ENCODE results near the gene PLCB1.

The PLCB1 gene

GRCh38 chr20:8126181-8126580 lies 5.9 kb upstream of the PLCB1 start:
- no peak overlapping the region for H3K4me2 ChIP-seq (ENCODE audit: insufficient read depth, low read length)
- no peak overlapping the region for H3K27ac ChIP-seq (ENCODE audit: low read length)
- no peaks in the 10 kb centered on the region for H3K27me3 ChIP-seq (ENCODE audit: insufficient read depth, low read length, poor library complexity)
- H3K4me3 ChIP-seq (ENCODE audit: low read depth in 1 of 2, low read length in 2 of 2): no peak overlapping the region
- H3K9me3 ChIP-seq (ENCODE audit: insufficient read depth, low read length, severe bottlenecking): no peaks in the 10 kb centered on the region
- no peaks in the 10 kb centered on the region for H3K79me2 ChIP-seq (ENCODE audit: insufficient read depth, low read length)
- TF ChIP-seq EZH2 (IDR thresholded peaks at IDR 0.05; ENCODE audit: borderline replicate concordance, low read depth, low read length, severe bottlenecking) (no peak), CTCF (IDR thresholded peaks at IDR 0.05; ENCODE audit: borderline replicate concordance, extremely low read depth, low read length, poor library complexity, severe bottlenecking) (no peak)
- H2AFZ ChIP-seq (ENCODE audit: low read depth, low read length): no peak overlapping the region
- no peaks in the 10 kb centered on the region for H3K36me3 ChIP-seq (ENCODE audit: insufficient read depth, low read length)
- H3K9ac ChIP-seq (ENCODE audit: low read depth, low read length): no peak overlapping the region
- no peak for ATAC-seq (ENCODE audit: insufficient read depth, low read depth)
- no peak for DNase-seq
- peaks cover 8% of the 10 kb centered on the region for H3K4me1 ChIP-seq (ENCODE audit: insufficient read depth, low read length)
- no peaks in the 10 kb centered on the region for H4K20me1 ChIP-seq (ENCODE audit: insufficient read depth, low read length)

GRCh38 chr20:8126841-8127378 lies 5.2 kb upstream of the PLCB1 start:
- H3K4me2 ChIP-seq (ENCODE audit: insufficient read depth, low read length): no peak overlapping the region
- no peaks in the 10 kb centered on the region for H3K36me3 ChIP-seq (ENCODE audit: insufficient read depth, low read length)
- no peaks in the 10 kb centered on the region for H3K27me3 ChIP-seq (ENCODE audit: insufficient read depth, low read length, poor library complexity)
- peaks cover 12% of the 10 kb centered on the region for H3K4me1 ChIP-seq (ENCODE audit: insufficient read depth, low read length)
- DNase-seq: no peak
- no peak overlapping the region for H3K27ac ChIP-seq (ENCODE audit: low read length)
- H3K9me3 ChIP-seq (ENCODE audit: insufficient read depth, low read length, severe bottlenecking): no peaks in the 10 kb centered on the region
- no peak for TF ChIP-seq CTCF (IDR thresholded peaks at IDR 0.05; ENCODE audit: borderline replicate concordance, extremely low read depth, low read length, poor library complexity, severe bottlenecking)
- no peak for TF ChIP-seq EZH2 (IDR thresholded peaks at IDR 0.05; ENCODE audit: borderline replicate concordance, low read depth, low read length, severe bottlenecking)
- ATAC-seq (ENCODE audit: insufficient read depth, low read depth): no peak
- no peak overlapping the region for H3K4me3 ChIP-seq (ENCODE audit: low read depth in 1 of 2, low read length in 2 of 2)
- H2AFZ ChIP-seq (ENCODE audit: low read depth, low read length): no peak overlapping the region
- H3K79me2 ChIP-seq (ENCODE audit: insufficient read depth, low read length): no peaks in the 10 kb centered on the region
- no peak overlapping the region for H3K9ac ChIP-seq (ENCODE audit: low read depth, low read length)
- H4K20me1 ChIP-seq (ENCODE audit: insufficient read depth, low read length): no peaks in the 10 kb centered on the region

GRCh38 chr20:8127553-8128255 lies 4.4 kb upstream of the PLCB1 start:
- Histone ChIP-seq H3K27ac (ENCODE audit: low read length) (no peak overlapping the region), H3K9ac (ENCODE audit: low read depth, low read length) (no peak overlapping the region), H3K79me2 (ENCODE audit: insufficient read depth, low read length) (peaks cover 6% of the 10 kb centered on the region), H3K9me3 (ENCODE audit: insufficient read depth, low read length, severe bottlenecking) (no peaks in the 10 kb centered on the region), H3K4me3 (ENCODE audit: low read depth in 1 of 2, low read length in 2 of 2) (no peak overlapping the region), H2AFZ (ENCODE audit: low read depth, low read length) (no peak overlapping the region), H3K36me3 (ENCODE audit: insufficient read depth, low read length) (no peaks in the 10 kb centered on the region; the same call in 1 of the 2 replicates), H3K27me3 (ENCODE audit: insufficient read depth, low read length, poor library complexity) (no peaks in the 10 kb centered on the region), H3K4me2 (ENCODE audit: insufficient read depth, low read length) (no peak overlapping the region), H3K4me1 (ENCODE audit: insufficient read depth, low read length) (peaks cover 12% of the 10 kb centered on the region), H4K20me1 (ENCODE audit: insufficient read depth, low read length) (no peaks in the 10 kb centered on the region)
- ATAC-seq (ENCODE audit: insufficient read depth, low read depth): no peak
- no peak for TF ChIP-seq EZH2 (IDR thresholded peaks at IDR 0.05; ENCODE audit: borderline replicate concordance, low read depth, low read length, severe bottlenecking)
- TF ChIP-seq CTCF (IDR thresholded peaks at IDR 0.05; ENCODE audit: borderline replicate concordance, extremely low read depth, low read length, poor library complexity, severe bottlenecking): no peak
- DNase-seq: no peak
